Trophoblast cell (in vitro differentiated cells and primary cell): ENCODE data around the gene CLPTM1L.

ENCODE experiments used
- DNase-seq, 2 donors: peaks; one replicate each; pipeline ENCODE4 v3.0.0-alpha.2; 2016
- H2AFZ ChIP-seq: 2 replicates; pipeline ENCODE4 v1.6.1; 2013; ENCODE audit warnings: low read length, moderate library complexity, mild to moderate bottlenecking; ENCODE audit not compliant: insufficient read depth, poor library complexity
- H2AK5ac ChIP-seq: 2 replicates; pipeline ENCODE4 v1.6.1; 2013; ENCODE audit warnings: mild to moderate bottlenecking, low read length
- H2BK120ac ChIP-seq: 2 replicates; pipeline ENCODE4 v1.6.1; 2013; ENCODE audit warnings: low read length, mild to moderate bottlenecking, moderate library complexity; ENCODE audit not compliant: insufficient read depth, poor library complexity
- H2BK12ac ChIP-seq: 2 replicates; pipeline ENCODE4 v1.6.1; 2013; ENCODE audit warnings: mild to moderate bottlenecking, low read length, moderate library complexity
- H2BK5ac ChIP-seq: 2 replicates; pipeline ENCODE4 v1.6.1; 2013; ENCODE audit warnings: low read length, low read depth, moderate library complexity, mild to moderate bottlenecking; ENCODE audit not compliant: poor library complexity
- H3K14ac ChIP-seq: 2 replicates; pipeline ENCODE4 v1.6.1; 2013; ENCODE audit warnings: mild to moderate bottlenecking, low read length
- H3K18ac ChIP-seq: 2 replicates; pipeline ENCODE4 v1.6.1; 2013; ENCODE audit warnings: mild to moderate bottlenecking, low read length
- H3K23ac ChIP-seq: 2 replicates; pipeline ENCODE4 v1.6.1; 2013; ENCODE audit warnings: low read length
- H3K27ac ChIP-seq: 2 replicates; pipeline ENCODE4 v1.5.1; 2013; ENCODE audit warnings: low read depth, mild to moderate bottlenecking, inconsistent platforms, low read length, moderate library complexity
- H3K27me3 ChIP-seq: 2 replicates; pipeline ENCODE4 v1.6.1; 2013; ENCODE audit warnings: inconsistent platforms, mild to moderate bottlenecking, low read length, moderate library complexity; ENCODE audit not compliant: insufficient read depth
- H3K36me3 ChIP-seq, 2 experiments: 1 replicate in 1 of 2; 2 replicates in 1 of 2; pipeline ENCODE4 v1.6.1; 2013; ENCODE audit warnings: low read length in 2 of 2, mild to moderate bottlenecking in 2 of 2, moderate library complexity in 1 of 2; ENCODE audit not compliant: insufficient read depth in 2 of 2, control insufficient read depth in 1 of 2
- H3K4ac ChIP-seq: 2 replicates; pipeline ENCODE4 v1.6.1; 2013; ENCODE audit warnings: low read depth, mild to moderate bottlenecking, low read length, moderate library complexity
- H3K4me1 ChIP-seq, 2 experiments: 1 replicate in 1 of 2; 2 replicates in 1 of 2; pipeline ENCODE4 v1.6.1; 2013; ENCODE audit warnings: low read length in 2 of 2, mild to moderate bottlenecking in 2 of 2, moderate library complexity in 1 of 2; ENCODE audit not compliant: insufficient read depth in 2 of 2, control insufficient read depth in 1 of 2
- H3K4me2 ChIP-seq: 2 replicates; pipeline ENCODE4 v1.6.1; 2013; ENCODE audit warnings: inconsistent platforms, mild to moderate bottlenecking, low read length, moderate library complexity
- H3K4me3 ChIP-seq: 2 replicates; pipeline ENCODE4 v1.5.1; 2013; ENCODE audit warnings: mild to moderate bottlenecking, low read depth, low read length, inconsistent platforms
- H3K79me1 ChIP-seq: one replicate; pipeline ENCODE4 v1.6.1; 2013; ENCODE audit warnings: low read length
- H3K79me2 ChIP-seq: 2 replicates; pipeline ENCODE4 v1.6.1; 2013; ENCODE audit warnings: low read length, mild to moderate bottlenecking; ENCODE audit not compliant: control insufficient read depth, insufficient read depth, poor library complexity
- H3K9ac ChIP-seq: 2 replicates; pipeline ENCODE4 v1.6.1; 2013; ENCODE audit warnings: mild to moderate bottlenecking, low read length
- H3K9me3 ChIP-seq: 2 replicates; pipeline ENCODE4 v1.6.1; 2013; ENCODE audit warnings: low read depth, mild to moderate bottlenecking, control low read depth, inconsistent platforms, low read length; ENCODE audit not compliant: insufficient read depth
- H4K12ac ChIP-seq: 2 replicates; pipeline ENCODE4 v1.6.1; 2013; ENCODE audit warnings: low read depth, mild to moderate bottlenecking, low read length, moderate library complexity
- H4K8ac ChIP-seq: 2 replicates; pipeline ENCODE4 v1.6.1; 2013; ENCODE audit warnings: low read depth, mild to moderate bottlenecking, low read length, moderate library complexity
- H4K91ac ChIP-seq: one replicate; pipeline ENCODE4 v1.6.1; 2013; ENCODE audit warnings: low read depth, mild to moderate bottlenecking, low read length, moderate library complexity
- WGBS: extraction: QIAGEN DNeasy Blood & Tissue Kit; methylation state at CpG from one replicate; pipeline ENCODE4 v1.1.7; 2013; ENCODE audit warnings: missing lambda C conversion rate; ENCODE audit not compliant: insufficient read length, insufficient coverage; ENCODE audit errors: extremely low coverage; 5-methylcytosine and 5-hydroxymethylcytosine counted together

Gene CLPTM1L

DNA sequence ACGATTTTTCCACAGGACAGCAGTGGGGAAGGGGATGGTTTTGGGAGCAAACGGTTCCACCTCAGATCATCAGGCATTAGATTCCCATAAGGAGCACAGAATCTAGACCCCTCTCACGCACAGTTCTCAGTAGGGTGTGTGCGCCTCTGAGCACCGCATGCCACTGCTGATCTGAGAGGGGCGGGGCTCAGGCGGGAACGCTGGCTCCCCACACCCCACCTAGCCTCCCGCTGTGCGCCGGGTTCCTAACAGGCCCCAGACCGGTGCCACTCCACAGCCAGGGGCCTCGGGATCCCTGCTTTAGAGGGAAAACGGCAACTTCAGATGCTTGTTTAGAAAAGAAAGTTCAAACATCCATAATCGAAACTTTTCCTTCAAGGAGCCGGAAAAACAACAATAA is 70.4 kb downstream of the CLPTM1L start:
- Histone ChIP-seq H4K91ac (no peak overlapping the region), H2AK5ac (no peak overlapping the region), H3K79me1 (no peaks in the 10 kb centered on the region), H2BK120ac (no peak overlapping the region), H3K14ac (no peak overlapping the region), H2BK5ac (no peak overlapping the region), H3K27ac (no peak overlapping the region), H3K79me2 (no peaks in the 10 kb centered on the region), H3K23ac (no peak overlapping the region), H3K4me2 (no peak overlapping the region), H3K27me3 (no peaks in the 10 kb centered on the region), H3K4me3 (no peak overlapping the region), H4K8ac (no peak overlapping the region), H3K4me1 (no peaks in the 10 kb centered on the region), H3K36me3 (no peaks in the 10 kb centered on the region), H3K18ac (no peak overlapping the region), H3K9me3 (peaks cover 21% of the 10 kb centered on the region), H2BK12ac (no peak overlapping the region), H3K9ac (no peak overlapping the region), H2AFZ (no peak overlapping the region), H4K12ac (no peak overlapping the region), H3K4ac (no peak overlapping the region)
- DNase-seq, result no peak
- WGBS, result no CpG with 5 or more reads among the region's 16 CpGs

DNA sequence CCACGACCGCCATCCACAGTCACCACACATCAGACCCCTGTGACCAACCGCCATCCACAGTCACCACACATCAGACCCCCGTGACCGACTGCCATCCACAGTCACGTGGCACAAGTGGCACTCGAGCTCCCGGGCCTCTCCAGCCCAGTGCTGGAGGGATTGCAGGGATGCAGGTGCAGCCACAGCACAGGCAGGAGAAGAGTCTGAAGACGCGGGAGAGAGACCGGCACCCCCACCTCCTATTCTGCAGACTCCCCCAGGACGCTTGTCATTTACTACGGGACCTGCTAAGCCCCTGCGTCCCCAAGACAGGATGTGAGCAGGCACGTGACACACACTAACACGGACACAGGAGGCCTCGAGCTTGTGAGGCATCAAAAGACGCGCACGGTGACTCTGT is 71.2 kb downstream of the CLPTM1L start:
- no CpG with 5 or more reads among the region's 20 CpGs for WGBS
- no peak overlapping the region for H4K12ac ChIP-seq
- H3K27me3 ChIP-seq, result no peaks in the 10 kb centered on the region

DNA sequence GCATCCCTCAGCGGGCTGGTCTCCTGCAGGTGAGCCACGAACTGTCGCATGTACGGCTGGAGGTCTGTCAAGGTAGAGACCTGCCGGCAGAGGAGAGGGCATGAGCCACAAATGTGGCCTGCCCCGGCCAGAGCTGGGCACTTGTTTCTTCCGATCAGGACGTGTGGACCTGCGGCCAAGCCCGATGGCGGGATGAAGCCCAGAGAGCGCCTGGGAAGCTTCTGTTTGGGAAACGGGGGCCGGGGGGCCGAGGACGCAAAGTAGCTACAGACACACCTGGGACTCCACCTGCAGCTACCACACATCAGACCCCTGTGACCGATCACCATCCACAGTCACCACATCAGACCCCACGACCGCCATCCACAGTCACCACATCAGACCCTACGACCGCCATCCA is 72.7 kb downstream of the CLPTM1L start:
- Histone ChIP-seq H4K12ac (no peak overlapping the region), H3K27me3 (no peaks in the 10 kb centered on the region), H3K36me3 (no peaks in the 10 kb centered on the region), H2BK5ac (no peak overlapping the region), H4K91ac (no peak overlapping the region), H3K9me3 (peaks cover 21% of the 10 kb centered on the region), H2BK120ac (no peak overlapping the region), H2AK5ac (no peak overlapping the region), H3K4ac (no peak overlapping the region), H4K8ac (no peak overlapping the region), H3K79me2 (no peaks in the 10 kb centered on the region), H3K4me3 (no peak overlapping the region), H3K23ac (no peak overlapping the region), H3K14ac (no peak overlapping the region), H3K4me2 (no peak overlapping the region), H3K79me1 (no peaks in the 10 kb centered on the region), H2AFZ (no peak overlapping the region), H3K27ac (no peak overlapping the region), H2BK12ac (no peak overlapping the region), H3K18ac (no peak overlapping the region), H3K9ac (no peak overlapping the region), H3K4me1 (no peaks in the 10 kb centered on the region)
- DNase-seq, result no peak
- WGBS, result no CpG with 5 or more reads among the region's 21 CpGs

More for the DNA sequence above, 71.2 kb downstream of the CLPTM1L start:
- Histone ChIP-seq H2AFZ (no peak overlapping the region), H3K23ac (no peak overlapping the region), H3K9ac (no peak overlapping the region), H3K14ac (no peak overlapping the region), H2BK12ac (no peak overlapping the region), H3K79me1 (no peaks in the 10 kb centered on the region), H3K9me3 (peaks cover 21% of the 10 kb centered on the region), H3K36me3 (no peaks in the 10 kb centered on the region), H3K4me2 (no peak overlapping the region), H3K4me1 (no peaks in the 10 kb centered on the region), H3K18ac (no peak overlapping the region), H4K91ac (no peak overlapping the region), H4K8ac (no peak overlapping the region), H3K4me3 (no peak overlapping the region), H2BK5ac (no peak overlapping the region), H2AK5ac (no peak overlapping the region), H3K4ac (no peak overlapping the region), H3K79me2 (no peaks in the 10 kb centered on the region), H2BK120ac (no peak overlapping the region), H3K27ac (no peak overlapping the region)
- DNase-seq, result no peak

DNA sequence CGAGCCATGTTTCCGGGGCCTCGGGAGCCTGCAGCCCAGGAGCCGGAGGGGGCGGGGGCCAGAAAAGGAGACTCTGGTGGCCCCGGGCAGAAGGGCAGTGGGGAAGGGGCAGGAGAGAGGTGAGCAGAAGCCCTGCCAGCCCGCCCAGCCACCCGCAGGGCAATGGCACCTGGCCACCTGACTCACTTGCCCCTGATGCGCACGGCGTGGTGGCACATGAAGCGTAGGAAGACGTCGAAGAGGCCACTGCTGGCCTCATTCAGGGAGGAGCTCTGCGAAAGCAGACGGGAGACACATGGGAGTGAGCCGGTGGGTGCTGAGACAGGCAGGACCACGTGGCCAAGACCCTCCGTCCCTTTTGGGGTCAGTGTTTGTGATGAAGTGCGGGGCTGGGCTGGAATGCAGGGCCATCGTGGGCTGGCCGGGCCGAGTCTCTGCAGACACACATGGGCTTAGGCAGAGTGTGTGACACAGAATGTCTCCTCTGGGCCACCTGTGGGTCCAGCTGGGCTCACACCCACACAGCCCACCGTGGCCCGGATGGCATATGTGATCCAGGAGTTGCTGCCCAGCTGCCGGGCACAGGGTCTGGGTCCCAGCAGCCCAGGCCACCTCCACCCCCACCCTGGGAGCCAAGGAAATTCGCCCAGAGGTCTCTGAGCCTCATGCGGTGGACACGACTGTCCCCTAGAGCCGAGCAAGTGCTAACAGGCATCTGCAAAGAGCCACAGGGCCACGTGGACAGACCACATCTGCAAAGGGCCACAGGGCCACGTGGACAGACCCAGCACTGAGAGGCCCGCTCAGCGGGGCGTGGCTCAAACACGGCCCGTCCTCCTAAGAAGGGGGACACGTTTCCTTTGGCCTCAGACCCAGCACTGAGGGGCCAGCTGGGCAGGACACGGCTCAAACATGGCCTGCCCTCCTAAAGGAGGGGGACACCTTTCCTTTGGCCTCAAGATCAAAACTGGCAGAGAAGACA is 73.7 kb downstream of the CLPTM1L start:
- Histone ChIP-seq H3K4me2 (no peak overlapping the region), H2BK120ac (no peak overlapping the region), H4K8ac (no peak overlapping the region), H3K4me3 (no peak overlapping the region), H2BK5ac (no peak overlapping the region), H3K18ac (no peak overlapping the region), H3K23ac (no peak overlapping the region), H3K9ac (no peak overlapping the region), H3K27ac (no peak overlapping the region), H3K79me1 (no peaks in the 10 kb centered on the region), H3K36me3 (no peaks in the 10 kb centered on the region), H3K4me1 (no peaks in the 10 kb centered on the region), H2AK5ac (no peak overlapping the region), H3K79me2 (no peaks in the 10 kb centered on the region), H4K91ac (no peak overlapping the region), H2AFZ (no peak overlapping the region), H3K9me3 (peaks cover 21% of the 10 kb centered on the region), H2BK12ac (no peak overlapping the region), H3K14ac (no peak overlapping the region), H4K12ac (no peak overlapping the region), H3K27me3 (no peaks in the 10 kb centered on the region), H3K4ac (no peak overlapping the region)
- no CpG with 5 or more reads among the region's 39 CpGs for WGBS
- no peak for DNase-seq
